ENCODE results near the gene IRS2.

The IRS2 gene

GRCh38 chr13:109764470-109765291 is 21.7 kb downstream of the IRS2 start:
- H3K4me3 ChIP-seq (ENCODE audit: low read depth, low read length): no peak overlapping the region
- DNase-seq (ENCODE audit: low read depth): no peak
- TF ChIP-seq CTCF (IDR thresholded peaks at IDR 0.05; ENCODE audit: control insufficient read depth, extremely low read depth, insufficient read depth): no peak

GRCh38 chr13:109764045-109764444 is 22.3 kb downstream of the IRS2 start:
- no peak for DNase-seq (ENCODE audit: low read depth)
- H3K4me3 ChIP-seq (ENCODE audit: low read depth, low read length): no peak overlapping the region
- TF ChIP-seq CTCF (IDR thresholded peaks at IDR 0.05; ENCODE audit: control insufficient read depth, extremely low read depth, insufficient read depth): no peak

- DNase-seq (ENCODE audit: low read depth): no peak
- no peak overlapping the region for H3K4me3 ChIP-seq (ENCODE audit: low read depth, low read length)
- TF ChIP-seq CTCF (IDR thresholded peaks at IDR 0.05; ENCODE audit: control insufficient read depth, extremely low read depth, insufficient read depth): no peak
Observed at GRCh38 chr13:109762791-109763190, 23.6 kb downstream of the IRS2 start.

- no peak for DNase-seq (ENCODE audit: low read depth)
- no peak overlapping the region for H3K4me3 ChIP-seq (ENCODE audit: low read depth, low read length)
- TF ChIP-seq CTCF (IDR thresholded peaks at IDR 0.05; ENCODE audit: control insufficient read depth, extremely low read depth, insufficient read depth): no peak
Observed at GRCh38 chr13:109761695-109762094, 24.7 kb downstream of the IRS2 start.

GRCh38 chr13:109760951-109761350 is 25.4 kb downstream of the IRS2 start:
- no peak for DNase-seq (ENCODE audit: low read depth)
- no peak for TF ChIP-seq CTCF (IDR thresholded peaks at IDR 0.05; ENCODE audit: control insufficient read depth, extremely low read depth, insufficient read depth)
- no peak overlapping the region for H3K4me3 ChIP-seq (ENCODE audit: low read depth, low read length)

GRCh38 chr13:109760402-109760801 is 26.0 kb downstream of the IRS2 start:
- TF ChIP-seq CTCF (IDR thresholded peaks at IDR 0.05; ENCODE audit: control insufficient read depth, extremely low read depth, insufficient read depth): no peak
- DNase-seq (ENCODE audit: low read depth): no peak
- no peak overlapping the region for H3K4me3 ChIP-seq (ENCODE audit: low read depth, low read length)

- TF ChIP-seq CTCF (IDR thresholded peaks at IDR 0.05; ENCODE audit: control insufficient read depth, extremely low read depth, insufficient read depth): no peak
- DNase-seq (ENCODE audit: low read depth): no peak
- no peak overlapping the region for H3K4me3 ChIP-seq (ENCODE audit: low read depth, low read length)
Observed at GRCh38 chr13:109759609-109760008, 26.8 kb downstream of the IRS2 start.
